Fibroblast of skin of back (primary cell): Measurements from ENCODE around the gene TCAIM. TPM values are rescaled to one million over a fixed set of nuclear protein-coding genes. Genes with fewer than 3 reads are reported as not detected.

Experiments used
- DNase-seq: peaks from one replicate; pipeline ENCODE4 v3.0.0-alpha.2; 2013
- polyA plus RNA-seq, 2 experiments: library from polyadenylated mRNA; unstranded; fragments of 120-200 nt; gene quantifications; one replicate each; pipeline ENCODE4 v1.2.1, GENCODE V29; 2013; ENCODE audit not compliant: insufficient read length in 2 of 2

TCAIM gene, protein sequence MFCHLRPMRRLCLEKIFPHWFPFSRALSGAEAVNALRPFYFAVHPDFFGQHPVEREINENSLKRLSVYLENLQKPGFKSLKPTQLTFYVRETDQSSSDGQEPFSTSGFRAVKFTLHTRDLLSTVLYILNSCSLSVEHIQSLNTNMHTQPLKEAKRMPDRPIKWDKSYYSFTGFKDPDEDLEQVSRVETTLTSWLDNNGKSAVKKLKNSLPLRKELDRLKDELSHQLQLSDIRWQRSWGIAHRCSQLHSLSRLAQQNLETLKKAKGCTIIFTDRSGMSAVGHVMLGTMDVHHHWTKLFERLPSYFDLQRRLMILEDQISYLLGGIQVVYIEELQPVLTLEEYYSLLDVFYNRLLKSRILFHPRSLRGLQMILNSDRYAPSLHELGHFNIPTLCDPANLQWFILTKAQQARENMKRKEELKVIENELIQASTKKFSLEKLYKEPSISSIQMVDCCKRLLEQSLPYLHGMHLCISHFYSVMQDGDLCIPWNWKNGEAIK
- polyA plus RNA-seq (2013, experiment 1 of 2; ENCODE audit: insufficient read length), result 9.4 TPM
- polyA plus RNA-seq (2013, experiment 2 of 2; ENCODE audit: insufficient read length), result 13.1 TPM

DNA sequence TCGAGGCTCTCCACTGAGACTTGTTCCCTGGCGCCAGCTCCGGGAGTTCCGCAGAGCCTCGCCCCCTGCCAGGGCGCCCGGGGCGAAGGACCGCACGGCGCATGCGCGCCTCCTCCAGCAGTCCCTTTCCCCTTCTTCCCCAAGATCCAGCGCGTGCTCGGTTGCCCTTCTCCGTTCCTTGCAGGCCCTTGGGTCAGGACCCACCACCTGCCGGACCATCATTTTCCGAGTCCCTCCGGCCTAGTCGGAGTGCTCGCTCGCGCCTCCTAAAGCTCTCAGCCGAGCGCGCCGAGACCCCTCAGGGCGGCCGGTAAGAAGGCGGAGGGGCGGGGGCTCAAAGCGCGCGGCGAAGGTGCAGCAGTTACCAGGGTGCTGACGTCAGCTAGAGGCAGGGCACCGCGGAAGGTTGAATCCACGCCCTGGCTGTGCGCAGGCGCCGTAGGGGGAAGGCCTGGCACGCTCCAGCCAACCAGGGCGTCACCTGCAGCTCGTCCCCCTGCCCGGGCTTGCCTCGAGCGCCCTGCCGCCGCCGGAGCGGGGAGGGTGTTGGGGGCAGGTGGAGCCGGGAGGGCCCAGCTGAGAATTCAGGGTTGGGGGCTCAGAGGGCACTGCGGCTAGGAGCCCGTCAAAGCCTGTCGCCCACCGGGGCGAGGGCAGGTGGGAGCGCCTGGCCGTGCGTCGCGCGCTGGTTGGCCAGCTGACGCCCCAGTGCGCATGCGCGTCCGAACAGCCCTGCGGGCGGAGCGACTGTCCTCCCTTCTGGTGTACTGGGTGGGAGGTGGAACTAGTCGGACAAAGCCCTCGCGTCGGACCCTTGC is at the start of gene TCAIM:
TCAIM (plus strand) TSS at position 757 of the 818 bp plus-strand sequence. CDS start 16,017 bp downstream, outside the sequence.
- DNase-seq, result peak; percentile 96

GRCh38 chr3:44289882-44290462 is 48.6 kb upstream of the TCAIM start:
- DNase-seq, result no peak

- no peak for DNase-seq
Measured at GRCh38 chr3:44292276-44292675, 46.3 kb upstream of the TCAIM start.

DNA sequence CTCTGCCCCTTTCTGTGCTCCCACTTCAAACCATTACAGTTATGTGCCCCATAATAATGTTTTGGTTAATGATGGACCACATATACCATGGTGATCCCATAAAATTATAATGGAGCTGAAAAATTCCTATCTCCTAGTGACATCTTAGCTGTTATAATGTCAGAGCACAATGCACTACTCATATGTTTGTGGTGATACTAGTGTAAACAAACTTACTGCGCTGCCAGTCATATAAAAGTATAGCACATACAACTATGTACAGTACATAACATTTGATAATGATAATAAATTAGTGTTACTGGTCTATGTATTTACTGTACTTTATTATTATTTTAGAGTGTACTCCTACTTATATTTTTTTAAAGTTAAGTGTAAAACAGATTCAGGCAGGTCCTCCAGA is 45.6 kb upstream of the TCAIM start:
- no peak for DNase-seq

DNA sequence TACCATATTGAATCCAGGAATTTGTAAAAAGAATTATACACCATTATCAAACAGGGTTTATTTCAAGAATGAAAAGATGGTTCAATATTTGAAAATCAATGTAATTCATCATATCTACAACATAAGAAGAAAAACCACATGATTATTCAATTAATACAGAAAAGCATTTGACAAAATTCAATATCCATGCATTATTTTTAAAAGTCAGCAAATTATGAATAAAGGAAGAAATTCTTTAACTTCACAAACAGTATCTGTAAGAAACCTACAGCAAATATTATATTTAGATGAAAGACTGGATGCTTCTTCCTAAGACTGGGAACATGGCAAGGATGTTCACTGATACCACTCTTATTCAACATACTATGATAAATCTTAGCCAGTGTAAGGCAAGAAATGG is 41.3 kb upstream of the TCAIM start:
- DNase-seq, result no peak

- no peak for DNase-seq
Measured at GRCh38 chr3:44301746-44302145, 36.8 kb upstream of the TCAIM start.

- DNase-seq, result no peak
Measured at GRCh38 chr3:44309500-44309899, 29.1 kb upstream of the TCAIM start.

DNA sequence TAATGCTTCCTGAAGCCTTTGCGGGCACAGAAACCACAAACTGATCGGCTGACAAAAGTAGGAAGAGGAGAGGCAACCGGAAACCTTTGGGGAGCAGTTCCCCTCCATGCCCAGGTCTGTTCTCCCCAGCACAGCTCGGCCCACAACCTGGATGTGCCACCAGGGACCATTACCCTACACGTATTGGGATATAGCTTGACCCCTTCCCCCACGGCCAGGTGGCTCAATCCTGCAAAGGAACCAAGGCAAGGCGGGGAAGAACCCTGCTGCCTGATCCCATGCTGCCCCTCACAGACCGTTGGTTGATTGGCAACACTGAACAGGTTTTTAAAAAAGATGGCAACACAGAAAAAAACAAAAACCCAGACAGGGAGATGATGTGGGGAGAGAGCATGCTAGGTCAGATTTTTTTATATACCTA is 19.7 kb upstream of the TCAIM start:
- DNase-seq, result no peak

GRCh38 chr3:44321335-44321734 is 17.2 kb upstream of the TCAIM start:
- no peak for DNase-seq

- DNase-seq, result peak; percentile 65
Measured at GRCh38 chr3:44323341-44323955, 15.1 kb upstream of the TCAIM start.

- DNase-seq, result no peak
Measured at GRCh38 chr3:44324584-44324983, 14.0 kb upstream of the TCAIM start.

GRCh38 chr3:44326019-44326418 is 12.5 kb upstream of the TCAIM start:
- DNase-seq, result peak; percentile 55

- DNase-seq, result no peak
Measured at GRCh38 chr3:44326515-44326914, 12.1 kb upstream of the TCAIM start.

DNA sequence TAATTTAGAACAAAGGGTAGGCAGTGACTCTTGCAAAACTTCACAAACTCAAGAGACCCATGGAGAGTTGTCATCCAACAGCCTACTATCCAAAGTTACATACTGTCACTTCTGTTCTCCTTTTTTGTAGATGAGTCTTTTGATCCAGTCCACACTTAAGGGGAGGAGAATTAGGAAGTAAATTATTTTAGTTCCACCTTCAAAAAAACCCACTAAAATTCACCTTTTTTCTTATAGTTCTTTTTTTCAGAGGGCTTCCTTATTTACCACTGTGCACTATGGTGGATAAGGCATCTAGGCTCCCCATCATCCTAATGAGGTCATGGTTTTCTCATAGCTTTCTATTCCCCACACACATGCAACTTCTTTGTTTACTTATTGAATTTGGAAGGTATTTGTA is 8.6 kb upstream of the TCAIM start:
- no peak for DNase-seq

GRCh38 chr3:44330444-44330843 is 8.1 kb upstream of the TCAIM start:
- DNase-seq, result no peak

DNA sequence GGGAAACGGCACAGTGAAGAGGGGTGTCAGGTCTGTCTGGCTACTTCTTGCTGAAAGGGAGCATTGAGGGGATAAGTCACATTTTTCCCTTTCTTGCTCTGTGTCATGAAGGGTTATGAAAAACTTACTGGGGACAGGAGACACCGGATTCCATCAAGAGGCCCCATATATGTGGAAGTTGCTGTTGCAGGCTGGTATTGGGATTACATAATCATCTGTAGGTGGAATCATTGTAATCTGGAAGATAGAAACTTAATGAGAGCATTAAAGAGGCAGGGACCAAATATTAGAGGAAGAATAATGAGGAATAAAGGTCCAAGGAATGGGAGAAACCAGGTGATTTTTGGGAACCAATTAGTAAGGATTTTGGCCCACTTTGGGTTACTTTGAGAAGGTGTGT is 4.2 kb upstream of the TCAIM start:
- no peak for DNase-seq

- DNase-seq, result no peak
Measured at GRCh38 chr3:44337248-44337785, 1.2 kb upstream of the TCAIM start.

DNA sequence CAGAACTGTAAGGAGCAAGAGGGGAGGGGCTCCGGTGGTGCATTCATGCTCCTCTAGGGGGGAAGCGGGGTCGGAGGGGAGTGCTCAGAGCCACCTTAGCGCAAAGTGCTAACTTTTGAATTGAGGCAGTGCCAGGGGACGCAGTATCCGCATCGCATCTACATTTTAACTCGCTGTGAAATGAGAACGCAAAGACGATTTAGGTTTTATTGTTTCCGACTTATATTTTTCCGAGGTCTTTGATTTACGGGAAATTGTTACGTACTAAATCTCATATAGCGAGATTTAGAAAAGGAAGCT is 212 bp downstream of the TCAIM start:
- no peak for DNase-seq

DNA sequence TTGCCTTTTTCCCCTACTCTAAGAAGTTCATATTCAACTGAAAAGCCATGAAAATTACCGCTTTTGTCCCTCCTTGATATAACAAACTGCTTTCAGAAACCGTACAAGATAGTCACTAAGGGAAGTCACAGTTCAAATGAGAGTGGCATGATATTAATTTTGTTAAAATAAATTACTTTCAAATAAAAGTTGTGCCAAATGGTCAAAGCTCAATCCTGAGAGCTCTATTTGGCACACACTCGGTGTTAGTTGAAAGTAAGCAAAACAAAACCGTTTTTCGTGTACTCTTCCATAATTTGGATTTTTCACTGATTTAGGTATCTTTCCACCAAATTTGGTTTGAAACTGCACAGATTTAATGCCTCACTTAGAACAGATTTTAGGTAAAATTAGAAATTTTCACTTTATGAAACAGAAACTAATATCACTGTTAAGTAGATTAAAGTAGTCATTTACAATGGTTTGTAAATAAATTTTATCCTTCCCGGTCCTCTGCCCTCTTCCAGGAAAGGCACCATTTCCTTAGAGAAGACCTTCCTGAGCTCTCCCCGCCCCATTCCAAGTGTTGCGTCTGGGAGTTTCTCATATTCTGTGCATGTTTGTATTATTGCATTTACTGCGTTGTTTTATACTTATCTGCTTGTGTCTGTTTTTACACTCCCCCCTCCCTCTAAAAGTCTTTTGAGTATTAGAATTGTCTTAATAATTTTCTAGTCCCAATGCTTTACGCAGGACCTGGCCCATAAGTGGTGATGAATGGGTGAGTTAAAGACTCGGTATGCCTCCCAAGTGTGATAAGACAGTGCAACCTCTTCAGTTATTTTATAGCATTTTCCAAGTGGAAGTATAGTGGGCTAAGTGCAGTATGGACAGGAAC is 853 bp downstream of the TCAIM start:
- DNase-seq, result no peak

DNA sequence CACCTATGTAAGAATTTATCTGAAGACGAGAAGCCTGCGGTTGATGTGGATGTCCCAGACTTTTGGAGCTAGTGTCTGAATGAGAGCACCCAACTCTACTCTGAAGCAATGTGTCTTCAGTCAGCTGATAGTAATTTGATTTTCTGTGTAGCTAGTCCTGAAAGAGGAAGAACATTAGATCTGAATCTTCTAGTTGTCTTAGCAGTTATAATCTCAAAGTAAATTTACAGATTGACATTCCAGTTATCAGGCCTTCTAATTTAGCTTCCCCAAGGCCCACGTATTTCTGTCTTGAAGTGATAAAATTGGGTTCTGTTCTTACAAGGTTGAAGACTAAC is 1.5 kb downstream of the TCAIM start:
- no peak for DNase-seq

GRCh38 chr3:44342176-44342790 is 3.7 kb downstream of the TCAIM start:
- DNase-seq, result peak; percentile 86
